Spinal cord (tissue), 10 donors: Measurements from ENCODE around the gene TAS1R3. TPM values are rescaled to one million over a fixed set of nuclear protein-coding genes. Genes with fewer than 3 reads are reported as not detected.

Experiments
- DNase-seq, 6 donors: peaks; one replicate each; pipeline versions ENCODE4 v3.0.0 to v3.0.0-alpha.2; 2013 to 2015; ENCODE audit warnings: low spot score in 6 of 6, low read depth in 4 of 6
- H3K27ac ChIP-seq: one replicate; pipeline ENCODE4 v1.5.1; 2013; ENCODE audit warnings: low read depth, low read length, control low read depth
- H3K27me3 ChIP-seq: one replicate; pipeline ENCODE4 v1.6.1; 2013; ENCODE audit warnings: low read length; ENCODE audit not compliant: control insufficient read depth, insufficient read depth
- H3K36me3 ChIP-seq: one replicate; pipeline ENCODE4 v1.6.1; 2013; ENCODE audit warnings: low read length; ENCODE audit not compliant: control insufficient read depth, insufficient read depth
- H3K4me1 ChIP-seq: one replicate; pipeline ENCODE4 v1.6.1; 2013; ENCODE audit warnings: low read length; ENCODE audit not compliant: control insufficient read depth, insufficient read depth
- H3K4me3 ChIP-seq: one replicate; pipeline ENCODE4 v1.5.1; 2013; ENCODE audit warnings: low read depth, low read length, control low read depth
- H3K9me3 ChIP-seq: one replicate; pipeline ENCODE4 v1.6.1; 2013; ENCODE audit warnings: low read length; ENCODE audit not compliant: control insufficient read depth, insufficient read depth
- WGBS: methylation state at CpG from one replicate; pipeline ENCODE4 v1.1.5; 2013; ENCODE audit warnings: missing lambda C conversion rate; ENCODE audit not compliant: insufficient coverage; 5-methylcytosine and 5-hydroxymethylcytosine counted together
- polyA plus RNA-seq, 2 donors: library from polyadenylated mRNA; unstranded; fragments of 120-200 nt; gene quantifications; one replicate each; pipeline ENCODE4 v1.2.1, GENCODE V29; 2013; ENCODE audit not compliant: insufficient read length in 2 of 2
- total RNA-seq, 2 donors: library from RNA; depleted of rRNA in 1 of 2; stranded (reverse); fragments of 120-200 nt in 1 of 2; fragments of >200 nt in 1 of 2; gene quantifications; one replicate each; pipeline versions ENCODE4 v1.2.3 to v1.2.4, GENCODE V29; 2013 to 2014
- donor health status: healthy.

Gene TAS1R3
- total and polyA plus RNA-seq, 4 donors: 0.10 to 0.98 (median 0.65) TPM

DNA sequence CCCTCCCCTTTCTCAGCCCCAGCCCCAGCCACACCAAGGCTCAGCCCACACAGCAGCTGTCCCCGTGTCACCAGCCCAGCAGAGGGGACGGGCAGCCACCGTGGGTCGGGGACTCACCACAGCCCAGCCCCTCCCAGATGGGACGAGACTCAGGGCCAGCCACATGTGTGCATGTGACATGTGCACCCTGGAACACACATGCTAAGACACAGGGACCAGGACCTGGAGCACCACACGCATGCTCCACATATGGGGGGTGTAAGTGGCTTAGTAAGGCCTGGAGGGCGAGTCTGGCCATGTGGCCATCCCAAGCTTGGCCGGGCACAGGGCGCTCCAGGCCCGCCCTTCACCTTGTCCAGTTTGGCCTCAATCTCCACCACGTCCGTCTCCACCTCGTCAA lies 27.3 kb upstream of the TAS1R3 start:
- Histone ChIP-seq H3K4me1 (peaks cover 76% of the 10 kb centered on the region), H3K27me3 (no peaks in the 10 kb centered on the region), H3K27ac (no peak overlapping the region), H3K4me3 (no peak overlapping the region), H3K9me3 (no peaks in the 10 kb centered on the region), H3K36me3 (peaks cover 73% of the 10 kb centered on the region)
- no peak for DNase-seq
- WGBS: 66% methylated on average over 11 of the region's 13 CpGs

DNA sequence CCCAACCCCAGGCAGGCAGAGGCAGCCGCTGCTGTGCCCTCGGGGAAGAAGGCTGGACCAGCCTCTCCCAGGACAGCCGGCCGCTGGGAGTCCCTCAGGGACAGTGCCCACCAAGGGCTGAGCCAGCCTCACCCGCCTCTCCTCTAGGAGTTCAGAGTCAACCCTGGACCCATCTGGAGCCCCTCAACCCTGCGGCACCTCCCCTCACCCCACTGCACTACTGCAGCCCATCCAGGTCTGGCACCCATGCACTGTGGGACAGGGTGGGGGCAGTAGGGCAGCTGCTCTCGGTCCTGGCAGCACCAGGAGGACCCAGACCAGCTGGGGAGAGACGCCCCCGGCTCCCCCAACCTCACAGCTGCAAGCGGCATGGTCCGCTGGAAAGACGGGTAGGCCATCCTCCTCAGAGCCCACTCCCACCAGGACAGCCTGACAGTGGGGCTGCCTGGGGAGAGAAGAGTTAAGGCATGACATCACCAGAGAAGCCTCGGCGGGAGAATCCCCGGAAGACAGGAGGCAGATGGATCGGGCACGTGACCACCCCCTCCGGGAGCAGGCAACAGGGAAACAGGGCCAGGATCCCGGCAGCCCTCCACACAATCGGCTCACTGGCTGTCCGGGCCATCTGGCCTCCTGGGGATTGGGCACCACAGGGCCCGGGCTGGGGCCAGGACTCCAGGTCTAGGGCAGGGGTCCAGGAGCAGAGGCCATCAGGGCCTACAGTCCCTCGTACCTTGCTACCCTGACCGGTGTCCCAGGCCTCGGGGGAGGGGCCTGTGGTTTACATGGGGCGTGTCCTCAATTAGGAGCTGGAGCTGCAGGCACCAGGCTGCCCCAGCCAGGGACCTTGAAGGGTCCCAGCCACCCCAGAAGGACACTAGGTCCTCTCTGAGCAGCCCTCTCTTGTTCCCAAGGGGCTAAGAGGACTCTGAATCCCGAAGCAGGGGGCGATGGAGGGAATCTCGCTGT lies 26.5 kb upstream of the TAS1R3 start:
- peak overlapping the region; percentile 91 for H3K27ac ChIP-seq
- H3K9me3 ChIP-seq: no peaks in the 10 kb centered on the region
- WGBS: 7% methylated on average over 24 of the region's 29 CpGs
- peak in 5 of 6 donors; percentile 72 to 96 (median 80) for DNase-seq
- H3K36me3 ChIP-seq: peaks cover 70% of the 10 kb centered on the region
- peaks cover 74% of the 10 kb centered on the region for H3K4me1 ChIP-seq
- H3K4me3 ChIP-seq: peak overlapping the region; percentile 72
- H3K27me3 ChIP-seq: no peaks in the 10 kb centered on the region

DNA sequence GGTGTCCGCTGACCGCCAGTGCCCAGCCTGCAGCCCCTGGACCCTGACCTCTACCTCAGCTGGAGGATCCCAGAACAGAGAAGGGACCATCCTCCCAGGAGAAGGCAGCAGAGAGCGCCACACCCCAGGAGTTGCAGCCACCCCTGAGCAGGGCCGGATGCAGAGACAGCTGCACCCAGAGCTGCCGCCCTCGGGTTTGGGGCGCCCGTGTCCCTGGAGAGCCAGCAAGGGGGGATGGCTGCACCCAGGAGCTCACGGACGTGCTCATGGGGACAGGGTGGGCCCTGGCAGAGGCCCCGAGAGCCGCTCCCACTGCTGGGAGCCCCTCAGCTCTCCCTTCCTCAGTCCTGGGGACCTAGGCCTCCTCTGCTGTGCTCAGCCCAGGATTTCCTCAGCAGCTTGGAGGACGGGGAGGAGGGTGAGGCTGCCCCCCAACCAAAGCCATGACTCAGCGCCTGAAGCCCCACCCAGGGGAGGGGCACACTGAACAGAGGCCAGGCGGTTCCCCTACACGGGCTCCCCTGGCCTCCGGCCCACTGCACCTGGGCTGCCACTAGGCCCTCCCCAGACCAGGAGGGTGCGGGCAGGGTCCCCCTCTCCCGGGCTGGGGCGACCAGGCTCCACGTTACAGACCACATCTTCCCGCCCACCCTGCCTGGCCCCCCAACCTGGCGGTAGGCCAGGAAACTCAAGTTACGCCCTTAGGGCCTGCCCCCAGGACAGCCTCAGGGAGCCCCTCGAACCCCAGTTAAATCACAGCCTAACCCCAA lies 25.6 kb upstream of the TAS1R3 start:
- no peaks in the 10 kb centered on the region for H3K27me3 ChIP-seq
- H3K4me1 ChIP-seq: peaks cover 73% of the 10 kb centered on the region
- WGBS: 33% methylated on average over 25 of the region's 25 CpGs
- DNase-seq: peak in 1 of 6 donors; percentile 64
- H3K36me3 ChIP-seq: peaks cover 70% of the 10 kb centered on the region
- peak overlapping the region; percentile 91 for H3K27ac ChIP-seq
- no peaks in the 10 kb centered on the region for H3K9me3 ChIP-seq
- peak overlapping the region; percentile 72 for H3K4me3 ChIP-seq

DNA sequence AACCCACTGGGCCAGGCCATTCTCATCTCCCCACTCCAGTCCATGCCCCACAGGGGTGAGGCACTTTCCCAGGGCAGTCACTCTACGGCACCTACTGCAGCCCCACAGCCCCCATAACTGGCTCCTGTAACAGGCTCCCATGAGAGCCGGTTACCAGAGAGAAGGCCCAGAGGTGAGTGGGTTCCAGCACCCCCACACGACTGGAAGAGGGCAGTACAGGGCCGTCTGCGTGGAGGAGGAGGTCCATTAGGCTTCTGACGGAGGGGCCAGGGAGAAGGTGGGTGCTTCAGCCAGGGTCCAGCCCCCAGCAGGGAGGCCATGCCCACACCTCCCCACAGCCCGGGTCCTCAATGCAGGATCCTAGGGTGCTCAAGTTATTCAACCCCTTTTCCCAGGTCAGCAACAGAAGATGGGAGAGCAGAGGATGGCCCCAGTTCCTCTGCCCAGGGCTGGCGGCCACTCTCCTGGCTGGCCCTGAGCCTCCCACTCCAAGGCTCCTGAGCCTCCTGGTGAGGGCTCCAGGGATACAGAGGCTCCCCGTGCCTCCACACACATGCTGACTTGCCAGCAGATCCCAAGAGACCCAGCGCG lies 24.9 kb upstream of the TAS1R3 start:
- Histone ChIP-seq H3K27me3 (no peaks in the 10 kb centered on the region), H3K9me3 (no peaks in the 10 kb centered on the region), H3K36me3 (peaks cover 70% of the 10 kb centered on the region), H3K4me1 (peaks cover 71% of the 10 kb centered on the region), H3K27ac (peak overlapping the region; percentile 91), H3K4me3 (peak overlapping the region; percentile 72)
- peak in 1 of 6 donors; percentile 29 for DNase-seq
- 28% methylated on average over 6 of the region's 11 CpGs for WGBS

DNA sequence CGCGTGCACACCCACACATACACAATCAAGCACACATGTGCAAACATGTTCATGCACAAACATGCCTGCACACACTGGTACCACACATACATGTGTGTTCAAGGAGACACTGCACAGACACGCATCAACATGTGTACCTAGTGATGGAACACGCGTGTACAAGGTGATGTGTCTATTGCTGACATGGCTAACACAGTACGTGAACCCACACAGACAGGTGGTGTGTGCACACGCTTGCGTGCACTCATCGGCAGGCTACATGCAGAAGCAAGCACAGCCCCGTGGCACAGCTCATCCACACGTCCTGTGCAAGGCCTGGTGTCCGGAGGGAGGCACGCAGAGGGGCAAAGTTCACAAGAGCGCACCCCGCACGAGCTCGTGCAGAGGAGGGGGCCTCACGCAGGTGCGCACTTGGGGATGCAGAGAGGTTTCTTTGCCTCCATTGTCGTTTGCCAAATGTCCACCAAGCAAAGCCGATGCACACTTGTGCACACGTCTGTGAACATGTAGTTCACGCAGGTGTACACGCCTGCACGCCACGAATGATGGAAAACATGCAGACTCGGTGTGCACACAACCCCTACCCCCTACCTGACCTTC lies 24.3 kb upstream of the TAS1R3 start:
- Histone ChIP-seq H3K4me1 (peaks cover 69% of the 10 kb centered on the region), H3K27ac (peak overlapping the region; percentile 91), H3K27me3 (no peaks in the 10 kb centered on the region), H3K4me3 (peak overlapping the region; percentile 72), H3K9me3 (no peaks in the 10 kb centered on the region), H3K36me3 (peaks cover 70% of the 10 kb centered on the region)
- 21% methylated on average over 27 of the region's 27 CpGs for WGBS
- peak in 2 of 6 donors; percentile 28 to 37 for DNase-seq

DNA sequence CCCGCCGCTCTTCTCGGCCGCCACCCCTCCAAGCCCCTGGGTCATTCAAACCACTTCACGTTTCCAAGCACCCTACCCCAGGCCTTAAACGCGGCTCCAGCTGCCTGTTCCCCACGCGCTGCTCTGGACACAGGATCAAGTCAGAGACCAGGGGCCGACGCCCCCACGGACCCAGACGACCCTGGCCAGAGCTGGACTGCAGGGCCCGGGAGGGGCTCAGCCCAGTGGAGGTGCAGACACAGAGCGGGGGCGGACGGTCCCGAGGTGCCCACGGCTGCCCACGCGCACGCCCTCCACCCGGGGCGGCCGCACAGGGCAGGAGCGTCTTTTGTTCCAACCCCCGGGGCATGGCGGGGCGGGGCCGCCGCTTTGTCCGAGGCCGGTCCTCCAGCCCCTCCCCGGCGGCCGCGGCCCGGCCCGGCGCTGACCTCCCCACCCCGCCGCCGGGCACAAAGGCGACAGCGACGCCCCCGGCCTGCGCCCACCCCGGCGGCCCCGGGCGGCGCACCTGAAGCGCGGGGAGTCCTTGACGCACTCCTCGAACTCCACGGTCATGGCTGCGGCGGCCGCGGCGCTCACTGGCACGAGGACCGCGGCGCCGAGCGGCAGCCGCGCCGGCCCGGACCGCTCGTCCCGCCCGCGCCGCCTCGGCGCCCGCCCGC lies 23.7 kb upstream of the TAS1R3 start:
- under 1% methylated on average over 83 of the region's 83 CpGs for WGBS
- peaks cover 63% of the 10 kb centered on the region for H3K4me1 ChIP-seq
- H3K9me3 ChIP-seq: no peaks in the 10 kb centered on the region
- no peaks in the 10 kb centered on the region for H3K27me3 ChIP-seq
- H3K4me3 ChIP-seq: peak overlapping the region; percentile 72
- H3K36me3 ChIP-seq: peaks cover 70% of the 10 kb centered on the region
- H3K27ac ChIP-seq: peak overlapping the region; percentile 67
- no peak for DNase-seq

DNA sequence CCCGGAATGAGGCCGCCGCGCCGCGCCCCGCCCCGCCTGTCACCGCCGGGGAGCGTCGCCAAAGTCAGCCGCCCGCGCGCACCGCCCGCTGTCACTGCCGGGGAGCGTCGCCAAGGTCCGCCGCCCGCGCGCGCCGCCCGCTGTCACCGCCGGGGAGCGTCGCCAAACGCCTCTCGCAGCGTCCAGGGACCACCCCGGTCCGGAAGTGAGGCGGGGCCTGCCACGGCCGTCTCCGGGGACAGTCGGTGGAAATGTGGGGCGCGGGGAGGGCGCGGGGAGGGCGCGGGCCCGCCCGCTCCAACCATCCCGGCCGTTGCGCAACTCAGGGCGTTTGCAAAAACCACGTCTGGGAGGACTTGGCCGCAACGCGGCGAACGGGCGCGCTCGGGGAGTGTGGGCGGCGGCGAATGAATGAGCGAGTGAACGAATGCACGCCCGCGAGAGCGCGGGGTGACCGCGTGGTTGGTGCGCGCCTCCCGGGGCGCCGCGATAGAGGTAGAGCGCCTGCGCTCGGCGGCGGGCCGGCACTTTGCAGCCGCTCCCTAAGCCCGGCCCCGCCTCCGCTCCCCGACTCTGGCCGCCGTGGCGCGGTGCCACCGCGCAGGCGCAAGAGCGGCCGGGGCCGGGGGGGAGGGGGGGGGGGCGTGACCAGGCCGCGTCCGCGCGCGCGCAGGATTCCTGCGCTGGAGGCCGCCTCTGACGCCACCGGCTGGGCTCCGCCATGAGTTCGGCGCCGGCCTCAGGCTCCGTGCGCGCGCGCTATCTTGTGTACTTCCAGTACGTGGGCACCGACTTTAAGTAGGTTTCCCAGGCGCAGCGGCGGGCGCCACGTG lies 22.9 kb upstream of the TAS1R3 start, which contains the start of the genes ACAP3 and PUSL1:
Gene ACAP3 (minus strand): TSS at position 8 of the 833 bp plus-strand sequence. CDS start 115 bp downstream, outside the sequence.
Gene PUSL1 (plus strand): TSS at position 675 of the 833 bp plus-strand sequence. CDS start 47 bp downstream, at position 722.
- peaks cover 57% of the 10 kb centered on the region for H3K4me1 ChIP-seq
- H3K27ac ChIP-seq: peak within 1 kb of the TSS; percentile 84

DNA sequence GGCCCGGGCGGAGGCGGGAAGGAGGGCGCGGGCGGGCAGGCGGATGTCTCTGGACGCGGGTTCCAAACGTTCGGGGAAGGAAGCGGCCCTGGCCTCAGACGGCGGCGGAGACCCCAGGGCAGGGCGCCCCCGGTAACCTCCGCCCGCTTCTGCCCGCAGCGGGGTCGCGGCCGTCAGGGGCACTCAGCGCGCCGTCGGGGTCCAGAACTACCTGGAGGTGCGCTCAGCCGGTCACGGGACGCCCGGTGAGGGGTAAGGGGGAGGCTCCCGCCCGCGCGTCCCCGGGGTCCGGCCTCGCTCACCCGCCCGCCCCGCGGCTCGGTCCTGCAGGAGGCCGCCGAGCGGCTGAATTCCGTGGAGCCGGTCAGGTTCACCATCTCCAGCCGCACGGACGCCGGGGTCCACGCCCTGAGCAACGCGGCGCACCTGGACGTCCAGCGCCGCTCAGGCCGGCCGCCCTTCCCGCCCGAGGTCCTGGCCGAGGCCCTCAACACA lies 22.3 kb upstream of the TAS1R3 start:
- peaks cover 70% of the 10 kb centered on the region for H3K36me3 ChIP-seq
- WGBS: 0% methylated on average over 66 of the region's 66 CpGs

More for the DNA sequence above, 22.9 kb upstream of the TAS1R3 start, which contains the start of the genes ACAP3 and PUSL1:
- peak; percentile 75 to 98 (median 86) for DNase-seq
- H3K36me3 ChIP-seq: peaks cover 70% of the 10 kb centered on the region
- peak within 1 kb of the TSS; percentile 72 for H3K4me3 ChIP-seq
- WGBS: under 1% methylated on average over 119 of the region's 131 CpGs
- H3K27me3 ChIP-seq: no peaks in the 10 kb centered on the region
- H3K9me3 ChIP-seq: no peaks in the 10 kb centered on the region

More for the DNA sequence above, 22.3 kb upstream of the TAS1R3 start:
- peaks cover 50% of the 10 kb centered on the region for H3K4me1 ChIP-seq
- no peaks in the 10 kb centered on the region for H3K27me3 ChIP-seq
- H3K4me3 ChIP-seq: peak overlapping the region; percentile 50
- peak in 1 of 6 donors; percentile 29 for DNase-seq
- H3K27ac ChIP-seq: peak overlapping the region; percentile 57
- no peaks in the 10 kb centered on the region for H3K9me3 ChIP-seq
